ENCODE measurements around the gene BCAS3. TPM values are rescaled to one million over a fixed set of nuclear protein-coding genes. Genes with fewer than 3 reads are reported as not detected.
A peak's percentile ranks its signal among the peaks of the same experiment; 100 is the strongest.

BCAS3 gene
- total RNA-seq, 1 donor from 2014 or later, result 64.9 TPM

DNA sequence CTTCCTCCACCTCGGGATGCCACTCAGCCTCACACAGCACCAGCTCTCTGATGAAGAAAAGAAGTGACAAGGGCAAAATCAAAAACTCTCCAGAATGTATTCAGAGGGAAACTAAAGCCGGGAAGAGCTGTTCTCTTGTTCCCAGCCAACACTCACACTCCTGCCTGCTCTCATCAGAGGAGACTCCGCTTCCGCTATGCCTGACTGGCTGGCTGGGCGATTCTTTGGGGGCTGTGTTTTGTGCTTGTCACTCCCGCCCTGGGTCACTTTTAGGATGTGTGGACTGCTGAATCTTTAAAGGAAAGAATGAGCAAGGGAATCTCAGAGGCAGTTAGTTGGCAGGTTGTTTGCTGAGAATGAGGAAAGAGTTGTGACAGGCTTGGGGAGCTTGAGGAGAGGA is 667.4 kb downstream of the BCAS3 start:
- Mint-ChIP-seq H3K4me1 (no peaks in the 10 kb centered on the region), H3K27me3 (ENCODE audit: low read depth) (no peaks in the 10 kb centered on the region), H3K27ac (no peak overlapping the region), H3K4me3 (no peak overlapping the region), H3K9me3 (peaks cover 7% of the 10 kb centered on the region), H3K36me3 (peaks cover 5% of the 10 kb centered on the region)
- TF ChIP-seq, protein P1, sequence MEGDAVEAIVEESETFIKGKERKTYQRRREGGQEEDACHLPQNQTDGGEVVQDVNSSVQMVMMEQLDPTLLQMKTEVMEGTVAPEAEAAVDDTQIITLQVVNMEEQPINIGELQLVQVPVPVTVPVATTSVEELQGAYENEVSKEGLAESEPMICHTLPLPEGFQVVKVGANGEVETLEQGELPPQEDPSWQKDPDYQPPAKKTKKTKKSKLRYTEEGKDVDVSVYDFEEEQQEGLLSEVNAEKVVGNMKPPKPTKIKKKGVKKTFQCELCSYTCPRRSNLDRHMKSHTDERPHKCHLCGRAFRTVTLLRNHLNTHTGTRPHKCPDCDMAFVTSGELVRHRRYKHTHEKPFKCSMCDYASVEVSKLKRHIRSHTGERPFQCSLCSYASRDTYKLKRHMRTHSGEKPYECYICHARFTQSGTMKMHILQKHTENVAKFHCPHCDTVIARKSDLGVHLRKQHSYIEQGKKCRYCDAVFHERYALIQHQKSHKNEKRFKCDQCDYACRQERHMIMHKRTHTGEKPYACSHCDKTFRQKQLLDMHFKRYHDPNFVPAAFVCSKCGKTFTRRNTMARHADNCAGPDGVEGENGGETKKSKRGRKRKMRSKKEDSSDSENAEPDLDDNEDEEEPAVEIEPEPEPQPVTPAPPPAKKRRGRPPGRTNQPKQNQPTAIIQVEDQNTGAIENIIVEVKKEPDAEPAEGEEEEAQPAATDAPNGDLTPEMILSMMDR (IDR thresholded peaks at IDR 0.05; ENCODE audit: unreplicated experiment), result no peak
- DNase-seq (ENCODE audit: low spot score in 2 of 2, unreplicated experiment in 2 of 2), result no peak

GRCh38 chr17:61345825-61346666 is 668.4 kb downstream of the BCAS3 start:
- no peak for DNase-seq (ENCODE audit: low spot score in 2 of 2, unreplicated experiment in 2 of 2)
- TF ChIP-seq, protein P1 (IDR thresholded peaks at IDR 0.05; ENCODE audit: unreplicated experiment), result no peak
- Mint-ChIP-seq H3K27ac (no peak overlapping the region), H3K27me3 (ENCODE audit: low read depth) (no peaks in the 10 kb centered on the region), H3K4me3 (no peak overlapping the region), H3K9me3 (peaks cover 7% of the 10 kb centered on the region), H3K36me3 (peaks cover 5% of the 10 kb centered on the region), H3K4me1 (no peaks in the 10 kb centered on the region)

GRCh38 chr17:61349350-61349749 is 671.7 kb downstream of the BCAS3 start:
- peaks cover 22% of the 10 kb centered on the region for H3K4me1 Mint-ChIP-seq
- H3K36me3 Mint-ChIP-seq, result peaks cover 5% of the 10 kb centered on the region
- no peak overlapping the region for H3K27ac Mint-ChIP-seq
- DNase-seq (ENCODE audit: low spot score in 2 of 2, unreplicated experiment in 2 of 2), result no peak
- H3K4me3 Mint-ChIP-seq, result no peak overlapping the region
- H3K27me3 Mint-ChIP-seq (ENCODE audit: low read depth), result no peaks in the 10 kb centered on the region
- TF ChIP-seq, protein P1 (IDR thresholded peaks at IDR 0.05; ENCODE audit: unreplicated experiment), result no peak
- H3K9me3 Mint-ChIP-seq, result peaks cover 7% of the 10 kb centered on the region

- Mint-ChIP-seq H3K4me1 (peaks cover 31% of the 10 kb centered on the region), H3K36me3 (peaks cover 5% of the 10 kb centered on the region), H3K27ac (peak overlapping the region; percentile 83), H3K27me3 (ENCODE audit: low read depth) (no peaks in the 10 kb centered on the region), H3K4me3 (no peak overlapping the region), H3K9me3 (peaks cover 7% of the 10 kb centered on the region)
- DNase-seq (ENCODE audit: low spot score in 2 of 2, unreplicated experiment in 2 of 2), result no peak
- TF ChIP-seq, protein P1 (IDR thresholded peaks at IDR 0.05; ENCODE audit: unreplicated experiment), result no peak
These were observed 674.2 kb downstream of the BCAS3 start for GRCh38 chr17:61351745-61352407.

DNA sequence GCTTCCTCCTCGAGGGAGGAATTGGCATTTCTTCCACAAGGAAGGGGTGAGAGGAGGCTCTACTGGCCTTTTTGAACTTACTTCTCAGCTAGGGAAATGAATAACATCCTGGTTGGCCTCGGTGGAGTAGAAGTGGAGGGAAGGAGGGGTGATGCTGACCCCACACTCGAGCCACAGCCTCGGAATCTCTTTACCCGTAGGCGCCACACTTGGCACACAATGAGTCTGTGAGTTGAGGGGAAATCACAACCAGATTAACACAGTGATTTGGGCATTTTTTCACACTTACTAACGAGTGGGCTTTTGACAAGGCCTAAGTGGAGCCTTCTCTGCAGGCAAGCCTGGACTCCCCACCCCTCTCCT is 674.7 kb downstream of the BCAS3 start:
- H3K36me3 Mint-ChIP-seq, result peaks cover 5% of the 10 kb centered on the region
- H3K27me3 Mint-ChIP-seq (ENCODE audit: low read depth), result no peaks in the 10 kb centered on the region
- peaks cover 7% of the 10 kb centered on the region for H3K9me3 Mint-ChIP-seq
- peak overlapping the region; percentile 83 for H3K27ac Mint-ChIP-seq
- H3K4me1 Mint-ChIP-seq, result peaks cover 31% of the 10 kb centered on the region
- H3K4me3 Mint-ChIP-seq, result no peak overlapping the region
- TF ChIP-seq, protein P1 (IDR thresholded peaks at IDR 0.05; ENCODE audit: unreplicated experiment), result no peak
- DNase-seq (ENCODE audit: low spot score in 2 of 2, unreplicated experiment in 2 of 2), result no peak
